CD4-positive, alpha-beta T cell treated with Interleukin-1 beta for 1 hour (primary cell): ENCODE measurements around the gene CIRBP.

Source experiments
- DNase-seq, 2 donors: peaks; one replicate each; pipeline ENCODE4 v3.0.0-alpha.2; 2020 to 2022

The CIRBP gene

DNA sequence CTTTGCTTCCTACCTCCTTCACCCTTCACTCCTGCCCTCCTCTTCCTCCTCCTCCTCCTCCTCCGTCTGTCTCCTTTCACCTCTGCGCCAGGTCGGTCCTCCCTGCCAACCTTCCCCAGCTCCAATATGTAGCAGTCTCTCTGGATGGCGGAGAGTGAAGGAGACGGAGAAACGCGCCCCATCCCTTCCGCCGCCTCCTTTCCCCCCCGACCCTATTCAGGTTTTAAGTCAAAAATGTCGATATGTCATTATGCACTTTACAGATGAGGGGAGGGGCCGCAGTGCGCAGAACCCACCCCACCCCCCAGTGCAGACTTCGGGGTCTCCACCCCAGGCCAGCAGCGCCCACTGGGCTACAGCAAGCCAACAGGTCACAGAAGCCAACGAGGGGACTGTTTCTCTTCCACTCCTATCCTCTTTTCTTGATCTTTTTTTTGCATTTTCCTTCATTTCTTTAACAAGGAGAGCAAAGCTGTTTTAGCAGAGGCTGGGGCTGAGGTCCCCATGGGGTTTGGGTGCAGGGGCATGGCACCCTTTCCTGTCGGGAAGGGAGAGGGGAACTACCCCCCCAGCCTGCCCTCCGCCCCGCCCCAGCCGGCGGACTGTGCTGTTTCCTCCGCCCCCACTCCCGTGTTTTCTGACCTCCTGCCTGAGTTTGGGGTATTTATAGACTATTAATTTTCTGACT, 11.5 kb upstream of the CIRBP start:
- no peak for DNase-seq

DNA sequence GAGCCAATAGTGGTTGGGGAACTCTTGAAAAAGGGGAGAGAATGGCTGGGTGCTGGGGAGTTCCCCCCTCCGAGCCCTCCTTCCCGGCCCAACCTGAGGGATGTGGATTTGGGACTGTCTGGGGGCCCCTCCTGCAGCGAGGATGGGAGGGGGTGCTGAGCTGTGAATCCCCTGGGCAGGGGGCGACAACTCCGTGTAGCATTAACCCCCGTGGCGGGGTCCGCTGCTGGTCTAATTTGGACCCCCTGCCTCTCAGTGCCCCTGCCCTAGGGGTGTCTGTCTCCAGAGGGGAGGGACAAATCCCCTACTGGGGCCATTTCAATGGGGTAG, 11.0 kb upstream of the CIRBP start:
- DNase-seq = no peak

DNA sequence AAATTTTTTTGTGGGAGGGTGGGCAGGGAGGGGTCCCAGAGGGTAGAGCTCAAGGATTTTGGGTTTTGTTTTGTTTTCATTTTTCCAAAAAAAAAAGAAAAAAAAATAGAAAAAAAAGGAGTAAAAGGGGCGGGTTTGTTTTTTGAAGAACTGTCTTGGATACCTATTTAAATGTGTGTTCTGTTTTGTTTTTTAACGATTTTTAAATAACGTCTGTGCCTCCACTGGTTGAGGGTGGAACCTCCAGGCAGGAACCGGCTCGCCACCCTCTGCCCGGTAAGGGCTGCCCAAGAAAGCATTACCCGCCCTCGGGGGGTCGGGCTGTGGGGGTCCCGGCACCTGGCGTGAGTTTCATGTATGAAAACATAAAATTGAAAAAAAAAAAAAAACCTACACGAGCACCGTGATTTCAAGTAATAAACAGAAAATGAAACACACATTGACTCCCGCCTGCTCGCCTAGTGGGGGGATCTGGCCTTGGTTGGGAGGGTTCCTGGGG, 10.4 kb upstream of the CIRBP start:
- no peak for DNase-seq

DNA sequence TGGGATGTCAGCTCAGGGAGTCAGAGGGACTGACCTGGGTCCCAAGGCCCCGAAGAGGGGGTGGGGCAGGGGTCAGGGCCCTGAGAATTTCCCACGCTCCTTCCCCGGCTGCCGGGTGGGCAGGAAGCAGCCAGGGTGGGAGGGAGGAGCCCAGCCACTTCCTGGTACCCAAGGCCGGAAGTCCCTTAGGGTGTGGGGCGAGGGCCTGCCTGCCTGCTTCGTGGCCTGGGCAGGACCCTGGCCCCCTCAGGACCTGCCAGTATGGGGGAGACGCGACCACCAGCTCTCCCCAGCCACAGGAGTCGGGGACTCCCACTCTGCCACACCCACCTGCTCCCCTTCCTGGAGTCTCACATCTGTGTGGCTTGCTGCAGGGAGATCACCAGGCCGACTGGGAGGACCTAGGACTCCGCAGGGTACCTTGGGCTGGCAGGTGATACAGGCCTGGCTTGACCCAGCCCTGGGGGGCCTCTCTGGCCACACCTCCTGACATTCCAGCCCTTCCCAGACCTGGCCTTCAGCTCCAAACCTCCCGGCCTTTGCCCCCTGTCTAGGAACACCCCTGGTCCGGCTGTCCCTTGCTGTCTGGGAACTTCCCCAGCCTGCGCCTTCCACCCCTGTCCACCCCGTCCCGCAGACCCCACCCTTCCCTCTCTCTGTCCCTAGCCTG, 9.8 kb upstream of the CIRBP start:
- peak; percentile 83 to 85 for DNase-seq

DNA sequence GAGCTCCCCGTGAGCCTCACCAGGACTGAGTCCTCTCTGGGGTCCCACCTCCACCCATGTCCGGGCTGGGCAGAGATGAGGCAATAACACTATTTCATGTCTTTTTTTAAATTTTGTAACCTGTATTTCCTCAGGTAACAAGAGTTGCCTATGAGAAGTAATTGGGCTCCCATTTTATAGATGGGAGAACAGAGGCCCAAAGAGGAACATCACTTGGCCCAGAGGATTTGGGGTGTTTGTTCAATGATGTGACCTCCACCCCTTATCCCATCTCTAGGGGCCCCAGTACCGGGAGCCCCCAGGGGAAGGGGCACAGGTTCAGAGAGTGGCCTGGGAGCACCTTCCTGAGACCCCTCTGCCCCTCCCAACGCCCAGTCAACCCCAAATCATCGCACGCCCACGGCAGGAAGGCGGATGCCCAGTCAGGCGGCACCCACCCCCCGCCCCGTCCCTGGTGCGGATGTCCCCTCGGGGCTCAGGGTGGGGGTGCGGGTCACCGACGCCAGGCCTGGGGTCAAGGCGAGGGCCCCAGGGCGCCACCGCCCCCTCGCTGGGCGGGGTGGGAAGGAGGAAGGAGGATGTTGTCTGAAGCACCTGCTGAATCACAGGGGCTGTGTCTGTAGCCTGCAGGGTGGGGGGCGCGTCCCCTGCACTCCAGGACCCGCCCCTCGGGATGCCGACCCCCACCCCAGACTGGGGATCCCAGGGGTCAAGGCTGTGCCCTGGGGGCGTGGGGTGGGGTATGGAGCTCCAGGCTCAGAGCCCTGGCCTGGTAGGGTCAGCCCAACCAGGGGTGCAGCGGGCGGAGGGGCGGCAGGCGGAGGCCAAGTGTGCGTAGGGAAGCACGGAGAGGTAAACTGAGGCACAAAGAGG, 9.0 kb upstream of the CIRBP start:
- DNase-seq = peak; percentile 74 to 81

DNA sequence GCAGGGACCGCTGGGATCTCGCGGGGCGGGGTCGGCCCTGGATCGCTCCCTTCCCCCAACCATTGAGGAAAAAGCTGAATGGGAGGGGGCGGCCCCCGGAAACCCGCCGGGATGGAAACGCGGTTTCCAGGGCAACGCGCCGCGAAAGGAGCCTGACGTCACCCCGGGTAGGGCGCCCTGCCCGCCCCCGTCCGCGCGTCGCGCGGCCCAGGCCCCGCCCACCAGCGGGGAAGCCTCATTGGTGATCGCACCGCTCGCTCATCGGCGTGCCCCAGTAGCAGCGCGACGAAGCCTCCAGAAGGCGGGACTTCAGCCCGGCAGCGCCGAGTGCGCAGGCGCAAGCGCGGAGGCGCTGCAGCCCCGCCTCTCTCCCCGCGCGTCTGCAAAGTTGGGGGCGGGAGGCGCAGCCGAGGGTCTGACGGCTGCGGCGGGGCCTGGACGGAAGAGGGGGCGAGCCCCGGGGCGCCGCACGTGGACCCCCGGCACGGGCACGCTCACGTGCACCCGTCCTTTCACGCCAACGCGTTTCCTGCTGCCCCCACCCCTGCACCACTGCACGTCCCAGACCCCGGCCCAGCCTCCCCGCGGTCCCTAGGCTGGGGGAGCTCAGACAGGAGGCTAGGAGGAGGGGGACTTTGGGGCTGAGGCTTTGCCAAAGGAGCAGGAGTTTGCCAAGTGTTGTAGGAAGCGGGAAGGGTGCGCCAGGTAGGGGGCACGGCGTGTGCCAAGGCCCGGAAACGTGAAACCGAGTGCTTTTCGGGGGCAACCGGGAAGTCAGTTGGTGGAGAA, 8.2 kb upstream of the CIRBP start:
- peak; percentile 98 to 99 for DNase-seq

DNA sequence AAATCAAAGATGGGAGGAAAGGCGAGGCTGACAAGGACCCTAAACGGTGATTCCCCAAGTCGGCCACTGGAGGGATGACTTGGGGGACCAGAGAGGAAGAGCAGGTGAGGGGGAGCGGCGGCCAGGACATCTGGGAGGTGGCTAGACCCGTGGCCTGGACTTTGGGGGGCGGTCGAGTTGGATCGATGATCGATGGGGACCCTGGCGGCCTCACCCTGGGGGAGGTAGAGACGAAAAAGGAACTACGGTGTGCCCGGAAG, 7.7 kb upstream of the CIRBP start:
- DNase-seq = peak; percentile 56 to 62

DNA sequence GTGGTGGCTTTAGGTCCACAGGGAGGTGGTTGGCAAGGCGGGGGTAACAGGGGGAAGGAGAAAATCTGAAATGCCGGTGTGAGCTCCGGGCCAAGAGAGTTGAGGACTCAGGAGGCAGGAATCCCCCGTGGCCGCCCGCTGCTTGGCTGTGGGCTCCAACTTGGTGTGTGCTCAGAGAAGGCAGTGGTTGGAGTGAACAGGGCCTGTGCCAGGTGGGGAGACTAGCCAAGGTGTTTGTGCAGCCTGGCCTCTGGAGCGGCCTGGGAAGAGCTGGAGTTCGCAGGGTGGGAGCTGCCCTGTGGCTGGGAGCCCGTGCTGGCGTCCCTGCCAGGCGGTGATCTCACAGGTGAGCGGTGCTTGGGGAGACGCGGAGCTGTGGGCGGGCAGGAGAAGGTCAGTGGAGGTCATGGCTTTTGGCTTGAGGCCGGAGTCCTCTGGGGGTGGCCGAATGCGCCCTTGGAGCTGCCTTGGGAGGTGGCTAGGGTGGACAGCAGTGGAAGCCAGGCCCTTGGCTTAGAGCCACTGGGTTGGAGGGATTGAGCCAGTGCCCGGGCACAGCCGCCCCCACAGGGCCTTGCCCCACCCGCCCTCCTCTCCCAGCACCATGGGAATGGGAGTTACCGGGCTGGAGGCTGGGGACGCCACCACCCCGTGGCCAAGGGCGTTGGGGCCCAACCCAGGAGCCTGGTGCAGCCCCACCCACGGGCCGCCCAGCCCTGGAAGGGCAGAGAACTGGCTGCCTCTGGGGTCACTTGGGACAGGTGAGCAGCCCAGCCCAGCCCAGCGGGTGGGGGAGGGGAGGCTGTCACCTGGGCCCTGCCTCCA, 7.1 kb upstream of the CIRBP start:
- DNase-seq = peak in 1 of 2 donors; percentile 64

DNA sequence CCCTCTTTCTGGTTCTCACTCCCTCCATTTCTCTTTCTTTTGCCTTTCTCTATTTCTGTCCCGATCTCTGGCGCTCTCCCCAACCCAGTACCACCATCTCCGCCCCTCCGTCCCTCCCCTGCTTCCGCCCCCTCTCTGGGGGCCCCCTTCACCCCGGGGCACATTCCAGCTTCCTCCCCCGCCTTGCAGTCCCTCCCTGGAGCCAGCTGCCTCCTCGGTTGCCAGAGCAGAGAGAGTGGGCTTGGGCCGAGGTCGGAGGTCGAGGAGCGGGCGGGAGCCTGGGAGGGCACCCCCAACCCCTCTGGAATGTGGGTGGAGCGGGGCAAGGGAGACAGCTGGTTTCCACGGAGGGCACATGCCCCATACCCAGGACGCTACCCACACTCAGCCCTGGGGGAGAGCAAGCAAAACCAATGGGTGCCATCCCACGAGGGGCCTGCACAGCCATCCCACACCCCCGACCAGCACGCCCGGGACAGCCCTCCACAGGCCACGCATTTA, 6.5 kb upstream of the CIRBP start:
- DNase-seq = no peak

DNA sequence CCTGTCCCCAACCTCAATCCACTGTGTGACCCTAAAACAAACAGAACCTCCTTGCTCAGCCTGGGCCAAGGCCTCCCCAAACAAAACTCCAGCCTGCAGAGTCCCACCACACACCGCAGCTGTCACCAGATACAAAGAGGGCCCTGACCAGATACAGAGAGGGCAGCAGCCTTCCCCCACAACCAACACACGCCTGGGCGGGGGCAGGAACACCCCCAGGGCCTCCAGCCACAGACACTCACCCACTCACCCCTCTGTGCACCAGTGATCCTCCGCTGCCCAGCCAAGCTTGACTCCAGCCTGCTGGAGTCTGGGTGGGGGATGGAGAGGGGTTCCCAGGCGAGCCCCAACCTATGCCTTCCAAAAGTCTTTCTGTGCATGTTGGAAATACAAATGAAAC, 5.9 kb upstream of the CIRBP start:
- DNase-seq = no peak

DNA sequence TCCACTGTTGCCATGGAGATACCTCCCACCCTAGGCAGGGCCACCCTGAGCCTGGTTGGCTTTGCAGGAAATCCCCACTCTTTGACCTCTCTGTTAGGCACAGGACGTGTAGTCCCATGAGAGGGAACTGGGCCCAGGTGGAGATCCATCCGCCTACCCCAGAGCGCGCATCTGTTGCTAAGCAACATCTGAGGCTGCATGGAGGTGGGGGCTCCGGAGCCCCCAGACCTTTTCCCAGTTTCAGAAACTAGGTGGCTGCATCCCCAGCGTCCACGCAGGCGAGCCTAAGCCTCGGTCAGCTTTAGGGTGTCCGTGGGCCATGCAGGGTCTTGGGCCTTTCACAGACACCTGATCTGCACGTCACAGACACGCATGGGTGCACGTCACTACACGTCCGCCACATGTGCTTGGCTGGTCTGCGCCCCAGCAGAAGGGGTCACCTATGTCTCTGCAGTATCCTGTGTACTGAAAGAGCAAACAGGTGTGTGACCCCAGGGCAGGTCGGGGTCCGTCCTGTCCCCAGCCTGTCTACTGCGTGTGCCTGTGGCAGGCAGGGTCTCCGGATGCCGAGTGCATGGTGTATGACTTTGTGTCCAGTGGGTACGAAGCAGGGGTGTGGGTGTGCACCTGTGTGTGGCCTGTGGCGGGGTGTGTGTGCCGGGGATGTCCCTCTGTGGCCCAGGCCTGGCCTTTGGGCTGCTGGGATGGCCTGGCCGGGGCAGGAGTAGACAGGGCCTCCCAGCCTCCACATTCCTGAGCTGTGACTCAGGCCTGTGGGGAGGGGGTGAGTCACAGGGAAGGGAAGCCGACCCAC, 4.1 kb upstream of the CIRBP start:
- peak in 1 of 2 donors; percentile 67 for DNase-seq

DNA sequence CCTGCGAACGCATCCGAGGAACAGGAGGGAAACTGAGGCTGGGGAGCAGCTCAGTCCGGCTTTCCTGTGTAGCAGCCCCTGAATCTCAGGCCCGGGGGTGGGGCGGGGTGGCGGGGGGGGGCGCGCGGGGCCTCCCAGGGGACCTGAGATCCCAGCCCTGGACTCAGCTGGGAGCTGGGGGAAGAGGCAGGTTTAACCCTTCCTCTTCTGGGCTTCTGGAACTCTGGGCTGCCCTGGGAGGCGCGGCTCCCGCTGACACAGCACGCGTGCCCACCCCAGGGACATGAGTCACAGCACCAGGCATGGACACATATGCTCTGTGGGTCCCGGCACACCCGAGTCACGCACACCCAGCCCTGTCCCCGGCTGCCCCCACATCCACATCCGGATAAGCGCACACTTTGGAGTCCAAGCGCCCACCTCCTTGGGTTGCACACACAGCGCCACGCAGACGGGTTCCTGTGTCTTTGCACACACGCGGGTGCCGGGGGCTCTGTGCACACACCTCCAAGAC, 3.5 kb upstream of the CIRBP start:
- DNase-seq = peak in 1 of 2 donors; percentile 63

DNA sequence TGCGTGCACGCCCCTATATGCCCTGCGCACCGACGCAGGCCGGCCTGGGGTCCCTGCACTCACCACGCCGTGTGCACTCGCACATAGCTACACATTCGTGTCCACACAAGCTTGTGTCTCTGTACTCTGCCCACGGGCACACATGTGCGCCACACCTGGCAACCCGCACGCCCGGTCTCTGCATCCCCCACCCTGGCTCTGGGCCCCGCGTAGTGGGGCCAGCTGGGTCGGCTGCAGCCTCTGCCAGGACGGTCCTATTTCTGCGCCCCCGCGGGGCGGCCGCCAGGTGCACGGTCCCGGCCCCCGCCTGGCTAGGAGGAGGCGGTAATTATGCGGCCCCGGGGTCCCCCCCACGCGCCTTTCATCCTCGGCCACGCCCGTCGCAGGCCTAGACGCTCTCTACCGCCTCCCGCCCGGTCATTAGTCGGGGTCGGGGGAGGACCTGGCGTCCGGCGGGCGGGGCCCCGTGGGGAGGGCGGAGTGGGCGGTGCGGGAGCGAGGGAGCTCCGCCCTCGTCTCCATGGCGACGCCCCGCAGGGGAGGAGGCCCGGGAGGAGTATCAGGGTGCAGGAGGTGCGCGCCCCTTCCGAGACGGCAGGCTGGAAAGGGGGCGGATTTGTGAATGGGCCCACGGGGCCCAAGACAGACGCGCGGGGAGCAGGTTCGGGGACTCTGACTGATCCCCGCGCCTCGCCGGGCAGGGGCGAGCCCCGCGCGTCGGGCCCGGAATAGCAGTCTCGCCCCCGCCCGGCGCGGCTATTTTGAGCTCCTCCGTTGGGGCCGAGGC, 2.8 kb upstream of the CIRBP start:
- DNase-seq = peak; percentile 90 to 93

DNA sequence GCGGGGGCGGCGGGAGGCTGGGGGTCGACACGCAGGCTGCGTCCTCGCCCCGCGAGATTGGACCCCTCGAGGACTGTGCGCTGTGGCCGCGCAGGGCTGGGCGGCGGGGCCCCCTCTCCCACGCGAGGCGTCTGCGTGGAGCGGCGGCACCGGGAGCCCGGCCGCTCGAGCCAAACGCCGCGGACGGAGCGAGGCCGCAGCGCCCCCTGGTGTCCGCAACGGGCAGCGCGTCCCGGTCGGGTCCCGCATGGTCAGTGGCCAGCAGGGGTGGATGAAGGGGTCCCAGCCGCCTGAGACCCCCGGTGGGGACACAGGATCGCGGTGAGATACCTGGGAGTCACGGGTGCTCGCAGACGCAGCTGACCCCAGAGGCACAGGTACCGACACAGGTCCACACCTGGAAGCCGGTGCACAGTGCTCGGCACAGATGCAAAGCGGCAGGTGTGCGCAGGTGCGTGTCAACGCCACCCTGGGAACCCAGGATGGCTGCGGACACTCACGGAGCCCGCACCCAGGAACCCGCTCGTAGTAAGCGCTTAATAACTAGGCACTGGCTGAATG, 2.1 kb upstream of the CIRBP start:
- DNase-seq = peak; percentile 71

DNA sequence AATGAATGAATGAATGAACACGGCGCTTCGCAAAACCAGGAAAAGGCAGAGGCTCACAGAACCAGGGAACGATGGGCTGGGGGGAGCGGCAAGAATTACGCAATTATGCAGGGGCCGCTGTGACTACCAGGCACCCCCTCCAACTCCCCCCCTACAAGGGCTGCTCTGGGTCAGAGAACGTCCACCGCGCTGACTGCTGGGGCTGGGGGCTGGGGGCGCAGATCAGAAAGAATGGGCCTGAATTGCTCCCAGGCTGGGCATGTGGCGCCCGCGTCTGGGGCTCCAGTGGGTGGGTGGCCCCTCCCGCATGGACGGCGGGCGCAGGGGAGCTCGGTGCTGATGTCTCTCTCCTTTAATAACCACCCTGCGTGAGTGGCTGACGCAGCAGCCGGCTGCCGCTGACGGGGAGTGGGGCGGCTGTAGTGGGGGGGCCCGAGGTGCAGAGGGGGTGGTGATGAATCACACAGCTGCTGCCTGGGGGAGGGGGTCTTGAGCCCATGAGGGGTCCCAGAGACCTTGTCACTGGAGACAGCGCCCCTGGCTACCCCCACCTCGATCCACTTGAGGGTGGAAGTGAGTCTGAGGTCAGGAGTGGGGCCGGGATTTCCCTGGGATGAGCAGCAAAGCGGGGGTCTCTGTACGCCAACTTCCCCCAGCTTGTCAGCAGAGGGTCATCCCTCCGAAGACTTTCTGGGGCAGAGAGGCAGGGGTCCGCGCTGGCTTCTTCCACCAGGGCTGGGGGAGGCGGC, 1.5 kb upstream of the CIRBP start:
- DNase-seq = peak in 1 of 2 donors; percentile 41

DNA sequence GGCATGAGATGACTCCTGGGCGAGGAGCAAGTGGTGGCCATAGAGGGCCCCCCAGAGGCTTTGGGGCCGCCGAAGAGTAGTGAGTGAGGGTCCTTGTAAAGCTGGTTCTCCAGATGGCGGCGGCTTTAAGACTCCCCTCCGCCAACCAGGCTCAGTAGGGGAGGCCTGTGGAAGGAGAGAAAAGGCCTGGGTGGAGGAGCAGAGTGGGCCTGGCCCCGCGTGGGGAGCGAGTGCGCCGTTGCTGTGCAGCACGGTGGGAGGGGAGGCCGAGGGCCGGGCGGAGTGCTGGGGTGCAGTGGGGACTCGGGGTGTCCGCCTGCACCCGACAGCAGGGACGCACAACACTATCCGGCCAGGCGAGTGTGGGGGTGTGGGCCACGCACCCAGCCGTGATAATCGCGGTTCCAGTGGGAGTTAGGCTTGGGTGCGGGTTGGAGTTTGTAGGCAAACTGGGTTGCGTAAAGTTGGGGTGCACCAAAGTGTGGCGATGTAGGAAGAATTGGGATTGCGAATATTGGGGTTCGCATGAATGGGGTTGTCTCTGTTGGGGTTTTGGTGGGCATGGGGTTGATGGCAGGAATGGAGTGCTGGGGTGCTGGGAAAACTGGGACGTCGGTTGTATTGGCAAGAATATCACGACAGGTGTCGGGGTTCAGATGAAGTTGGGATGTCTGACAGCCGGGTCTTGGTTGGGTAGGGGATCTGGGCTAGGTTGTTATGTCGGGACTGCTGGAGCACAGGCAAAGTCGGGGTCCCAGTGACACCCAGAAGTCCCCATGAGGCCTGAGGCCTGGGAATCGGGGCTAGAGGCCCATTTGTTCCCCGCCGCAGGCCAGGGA, 687 bp upstream of the CIRBP start:
- no peak for DNase-seq

DNA sequence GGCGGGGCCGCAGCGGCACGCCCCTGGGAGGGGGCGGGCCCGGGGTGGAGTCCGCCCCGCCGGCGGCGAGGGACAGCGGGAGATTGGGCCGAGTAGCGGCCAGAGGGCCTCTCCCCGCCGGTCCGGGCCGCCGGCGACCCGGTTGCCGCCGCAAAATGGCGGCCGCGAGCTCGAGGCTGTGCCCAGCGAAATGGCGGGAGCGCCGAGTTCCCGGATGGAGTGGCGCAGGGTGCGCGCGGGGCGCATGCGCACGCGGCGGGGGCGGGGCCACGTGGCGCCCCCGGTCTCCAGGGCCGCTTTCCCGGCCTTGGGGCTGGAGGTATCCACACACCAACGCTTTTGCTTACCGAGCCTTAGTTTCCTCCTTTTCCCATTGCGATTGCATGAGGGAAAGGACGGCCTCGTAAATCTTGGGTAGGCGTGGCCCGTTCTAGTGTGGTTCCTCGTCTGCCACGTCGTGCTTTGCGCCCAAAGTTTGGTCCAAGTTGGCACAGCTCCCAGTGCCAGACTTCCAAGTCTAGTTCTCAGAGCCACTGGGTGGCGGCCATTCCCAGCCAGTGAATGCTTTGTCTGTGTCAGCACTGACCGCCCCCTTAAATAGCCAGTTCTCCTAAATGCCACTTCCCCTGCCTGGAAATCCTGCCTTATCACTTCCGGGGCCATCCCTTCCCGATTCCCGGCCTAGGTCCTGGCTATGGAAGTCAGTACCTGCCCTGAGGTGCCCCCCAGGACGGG, 513 bp downstream of the CIRBP start:
- DNase-seq = peak; percentile 86 to 88
